Prostate gland (tissue), 2 donors: ENCODE data around the gene KLF9. TPM values are rescaled to one million over a fixed set of nuclear protein-coding genes. Genes with fewer than 3 reads are reported as not detected.

Source experiments
- DNase-seq: peaks from one replicate; pipeline ENCODE4 v3.0.0-alpha.2; 2019; ENCODE audit warnings: low spot score
- H3K27ac ChIP-seq, 2 donors: fragments of 200-600 bp; sonication (generic); 2 replicates each; pipeline ENCODE4 v1.5.1; 2017 to 2019
- H3K27me3 ChIP-seq: fragments of 200-600 bp; sonication (generic); replicated peaks from 2 replicates; pipeline ENCODE4 v1.5.1; 2019; ENCODE audit not compliant: insufficient read depth
- H3K36me3 ChIP-seq, 2 donors: fragments of 200-600 bp; sonication (generic); 1 replicate in 1 of 2; 2 replicates in 1 of 2; pipeline versions ENCODE4 v1.5.1 to v1.8.1; 2017 to 2019
- H3K4me1 ChIP-seq: fragments of 200-600 bp; sonication (generic); replicated peaks from 2 replicates; pipeline ENCODE4 v1.5.1; 2019
- H3K4me3 ChIP-seq, 2 donors: fragments of 200-600 bp; sonication (generic); 2 replicates each; pipeline ENCODE4 v1.5.1; 2017 to 2019
- H3K9me3 ChIP-seq: fragments of 200-600 bp; sonication (generic); 2 replicates; pipeline ENCODE4 v1.5.1; 2017
- POLR2A ChIP-seq: fragments of 450-650 bp; IDR thresholded peaks from one replicate; pipeline ENCODE4 v1.6.1; 2016; ENCODE audit warnings: antibody characterized with exemption, mild to moderate bottlenecking
- POLR2AphosphoS5 ChIP-seq: sonication (generic); formaldehyde crosslinking; IDR thresholded peaks from one replicate; pipeline ENCODE4 v1.6.1; 2017; ENCODE audit warnings: antibody characterized with exemption
- WGBS: methylation state at CpG from one replicate; pipeline ENCODE4 v1.1.5; 2018; 5-methylcytosine and 5-hydroxymethylcytosine counted together
- intact Hi-C: fragments of 100-400 bp; cut with DNase I; formaldehyde crosslinking; loops from one replicate; pipeline ENCODE4 v1.14.2; 2022
- total RNA-seq, 2 donors: library from RNA; depleted of rRNA; stranded (reverse); fragments of >200 nt; gene quantifications; one replicate each; pipeline ENCODE4 v1.1.0, GENCODE V29; 2016
- TF ChIP-seq, protein P1 (sequence below), 4 experiments: fragments of 200-600 bp in 2 of 4; fragments of 450-650 bp in 2 of 4; sonication (generic) in 2 of 4; IDR thresholded peaks; 1 replicate in 3 of 4; 2 replicates in 1 of 4; pipeline ENCODE4 v1.5.1; 2016 to 2019; ENCODE audit warnings: antibody characterized with exemption in 4 of 4, mild to moderate bottlenecking in 2 of 4, moderate library complexity in 2 of 4

Gene KLF9
- total RNA-seq, 2 donors from 2014 or later = 82.9 to 129 TPM

DNA sequence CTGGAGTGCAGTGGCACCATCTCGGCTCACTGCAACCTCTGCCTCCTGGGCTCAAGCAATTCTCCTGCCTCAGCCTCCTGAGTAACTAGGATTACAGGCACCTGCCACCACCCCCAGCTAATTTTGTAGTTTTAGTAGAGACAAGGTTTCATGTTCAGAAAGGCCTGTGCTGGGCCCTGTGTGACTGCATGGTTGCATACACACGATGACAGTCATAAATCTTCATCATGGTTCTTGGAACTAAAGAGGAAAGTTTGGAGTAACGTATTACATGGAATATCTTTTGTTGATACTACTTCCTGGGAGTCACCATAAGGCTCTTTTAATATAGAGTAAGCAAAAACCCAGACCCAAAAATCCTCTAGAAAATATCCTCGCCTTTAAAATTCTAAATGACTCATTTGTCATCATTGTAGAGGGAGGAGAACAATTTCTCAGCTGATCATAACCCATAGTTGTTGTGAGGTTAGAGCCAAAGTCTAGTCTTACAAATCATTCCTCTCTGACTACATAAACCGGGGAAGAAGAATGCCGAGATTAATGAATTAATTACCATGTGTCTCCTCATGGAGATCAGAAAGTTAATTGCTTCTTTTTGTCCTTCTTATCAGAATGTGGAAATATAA lies 47.0 kb downstream of the KLF9 start:
- no peaks in the 10 kb centered on the region for H3K9me3 ChIP-seq
- no peak for DNase-seq
- no peak overlapping the region for H3K4me3 ChIP-seq
- H3K4me1 ChIP-seq = no peaks in the 10 kb centered on the region
- TF ChIP-seq POLR2A (no peak), POLR2AphosphoS5 (no peak)
- TF ChIP-seq, protein P1, sequence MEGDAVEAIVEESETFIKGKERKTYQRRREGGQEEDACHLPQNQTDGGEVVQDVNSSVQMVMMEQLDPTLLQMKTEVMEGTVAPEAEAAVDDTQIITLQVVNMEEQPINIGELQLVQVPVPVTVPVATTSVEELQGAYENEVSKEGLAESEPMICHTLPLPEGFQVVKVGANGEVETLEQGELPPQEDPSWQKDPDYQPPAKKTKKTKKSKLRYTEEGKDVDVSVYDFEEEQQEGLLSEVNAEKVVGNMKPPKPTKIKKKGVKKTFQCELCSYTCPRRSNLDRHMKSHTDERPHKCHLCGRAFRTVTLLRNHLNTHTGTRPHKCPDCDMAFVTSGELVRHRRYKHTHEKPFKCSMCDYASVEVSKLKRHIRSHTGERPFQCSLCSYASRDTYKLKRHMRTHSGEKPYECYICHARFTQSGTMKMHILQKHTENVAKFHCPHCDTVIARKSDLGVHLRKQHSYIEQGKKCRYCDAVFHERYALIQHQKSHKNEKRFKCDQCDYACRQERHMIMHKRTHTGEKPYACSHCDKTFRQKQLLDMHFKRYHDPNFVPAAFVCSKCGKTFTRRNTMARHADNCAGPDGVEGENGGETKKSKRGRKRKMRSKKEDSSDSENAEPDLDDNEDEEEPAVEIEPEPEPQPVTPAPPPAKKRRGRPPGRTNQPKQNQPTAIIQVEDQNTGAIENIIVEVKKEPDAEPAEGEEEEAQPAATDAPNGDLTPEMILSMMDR (IDR thresholded peaks at IDR 0.05) = no peak
- H3K27ac ChIP-seq = no peak overlapping the region
- intact Hi-C loops = no loop called here
- H3K27me3 ChIP-seq = no peaks in the 10 kb centered on the region
- WGBS = 76% methylated on average over 6 of the region's 6 CpGs
- H3K36me3 ChIP-seq = no peaks in the 10 kb centered on the region

DNA sequence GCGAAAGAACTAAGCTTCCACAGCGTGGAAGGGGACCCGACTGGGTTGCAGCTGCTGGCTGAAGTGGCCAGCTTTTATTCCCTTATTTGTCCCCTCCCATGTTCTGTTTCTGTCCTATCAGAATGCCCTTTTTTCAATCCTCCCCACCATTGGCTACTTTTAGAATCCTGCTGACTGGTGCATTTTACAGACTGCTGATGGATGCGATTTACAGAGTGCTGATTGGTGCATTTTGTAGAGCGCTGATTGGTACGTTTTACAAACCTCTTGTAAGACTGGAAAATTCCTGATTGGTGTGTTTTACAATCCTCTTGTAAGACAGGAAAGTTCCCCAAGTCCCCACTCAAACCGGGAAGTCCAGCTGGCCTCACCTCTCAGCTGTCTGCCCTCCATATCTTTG lies 50.7 kb downstream of the KLF9 start:
- Histone ChIP-seq H3K4me3 (no peak overlapping the region), H3K4me1 (no peaks in the 10 kb centered on the region), H3K9me3 (no peaks in the 10 kb centered on the region), H3K27me3 (no peaks in the 10 kb centered on the region), H3K27ac (no peak overlapping the region), H3K36me3 (no peaks in the 10 kb centered on the region)
- DNase-seq = no peak
- TF ChIP-seq POLR2A (no peak), POLR2AphosphoS5 (no peak)
- TF ChIP-seq, protein P1 (IDR thresholded peaks at IDR 0.05) = no peak
- WGBS = 96% methylated on average over 7 of the region's 7 CpGs
- intact Hi-C loops = no loop called here

DNA sequence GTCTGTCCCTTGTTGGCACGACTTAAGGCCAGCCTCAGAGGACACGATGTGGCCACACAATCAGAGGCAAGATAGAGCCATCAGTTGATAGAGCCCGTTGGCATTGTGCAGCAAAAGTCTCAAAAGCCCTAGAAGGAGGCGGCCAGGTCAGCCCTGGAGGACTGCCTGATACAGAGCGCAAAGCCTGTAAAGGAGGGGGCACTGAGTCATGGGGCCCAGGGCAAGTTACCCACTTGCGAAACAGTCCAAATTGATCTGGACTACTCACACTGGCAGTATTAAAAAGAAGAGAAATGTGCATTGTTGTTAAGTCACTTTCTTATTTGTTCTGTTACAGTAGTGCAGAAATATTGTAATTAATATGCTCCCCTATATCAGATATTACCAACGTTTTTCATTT lies 51.5 kb downstream of the KLF9 start:
- Histone ChIP-seq H3K27me3 (no peaks in the 10 kb centered on the region), H3K4me3 (no peak overlapping the region), H3K27ac (no peak overlapping the region), H3K4me1 (no peaks in the 10 kb centered on the region), H3K9me3 (no peaks in the 10 kb centered on the region), H3K36me3 (no peaks in the 10 kb centered on the region)
- no peak for TF ChIP-seq POLR2A
- TF ChIP-seq POLR2AphosphoS5 = no peak
- TF ChIP-seq, protein P1 (IDR thresholded peaks at IDR 0.05) = no peak
- no peak for DNase-seq
- WGBS = 92% methylated on average over 7 of the region's 7 CpGs
- intact Hi-C loops = no loop called here

DNA sequence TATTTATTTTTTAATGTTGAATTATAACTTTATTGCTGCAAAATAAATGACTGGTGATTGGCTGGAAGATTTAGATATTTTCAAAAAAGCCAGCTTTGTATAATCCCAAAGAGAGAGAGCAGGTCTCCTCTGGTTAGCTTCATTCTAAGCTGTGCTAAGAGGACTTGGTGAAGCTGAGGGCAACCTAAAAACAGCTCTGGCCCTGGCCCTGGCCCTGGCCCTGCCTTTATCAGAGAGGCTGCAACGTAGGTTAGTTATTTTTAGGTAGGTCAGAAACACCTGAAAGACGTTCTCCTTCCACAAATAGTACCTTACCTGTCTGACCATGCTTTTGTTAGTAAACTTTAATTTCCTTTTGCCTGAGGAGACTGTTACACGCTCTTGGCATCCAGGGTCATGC lies 58.7 kb downstream of the KLF9 start:
- Histone ChIP-seq H3K9me3 (no peaks in the 10 kb centered on the region), H3K27me3 (no peaks in the 10 kb centered on the region), H3K27ac (no peak overlapping the region), H3K36me3 (no peaks in the 10 kb centered on the region), H3K4me3 (no peak overlapping the region), H3K4me1 (no peaks in the 10 kb centered on the region)
- DNase-seq = no peak
- no peak for TF ChIP-seq POLR2AphosphoS5
- TF ChIP-seq, protein P1 (IDR thresholded peaks at IDR 0.05) = no peak
- TF ChIP-seq POLR2A = no peak
- WGBS = 84% methylated on average over 3 of the region's 3 CpGs
- intact Hi-C loops = no loop called here

DNA sequence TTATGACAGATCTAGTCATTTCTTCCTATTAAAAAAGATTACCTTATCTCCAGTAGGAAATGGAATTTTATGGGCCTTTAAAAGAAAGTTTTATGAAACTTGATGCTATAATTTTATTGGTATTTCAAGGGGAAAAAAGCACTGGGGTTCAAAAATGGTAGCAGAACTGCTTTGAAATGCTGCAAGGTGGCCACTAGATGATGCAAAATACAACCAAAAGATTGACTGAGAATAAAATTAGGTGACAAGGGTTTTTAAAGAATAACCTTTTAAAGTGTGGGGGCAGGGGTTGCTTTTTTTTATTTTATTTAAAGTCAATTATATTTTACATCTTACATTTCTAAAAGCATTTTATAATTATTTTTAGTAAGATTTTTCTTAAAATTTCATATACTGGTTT lies 61.7 kb downstream of the KLF9 start:
- intact Hi-C loops = loop anchor here (5.0 kb wide), 3 partner anchors 54 to 249 kb away; no protein-coding TSS in a partner anchor
- Histone ChIP-seq H3K27ac (no peak overlapping the region), H3K36me3 (no peaks in the 10 kb centered on the region), H3K4me1 (no peaks in the 10 kb centered on the region), H3K9me3 (no peaks in the 10 kb centered on the region), H3K27me3 (no peaks in the 10 kb centered on the region), H3K4me3 (no peak overlapping the region)
- TF ChIP-seq POLR2A (no peak), POLR2AphosphoS5 (no peak)
- TF ChIP-seq, protein P1 (IDR thresholded peaks at IDR 0.05) = peak in 3 of 4 experiments; percentile 51 to 76 (median 63)
- DNase-seq = no peak
